Measurements from ENCODE around the gene STUM.

- no peak for TF ChIP-seq EZH2 (optimal IDR thresholded peaks at IDR 0.05; ENCODE audit: low read depth, low read length)
- no peak for TF ChIP-seq CTCF (IDR thresholded peaks at IDR 0.05; ENCODE audit: low read length)
Observed at GRCh38 chr1:226560243-226560642, 11.7 kb downstream of the STUM start.
